Measurements from ENCODE around the gene TRPM3.

GRCh38 chr9:70574151-70574837, 547.1 kb downstream of the TRPM3 start:
- TF ChIP-seq CTCF (CRISPR knock-in tag; IDR thresholded peaks at IDR 0.05), result no peak
- no peak for TF ChIP-seq BRD4 (CRISPR knock-in tag; IDR thresholded peaks at IDR 0.05)
- no peak for TF ChIP-seq TCF7L2 (IDR thresholded peaks at IDR 0.05; ENCODE audit: low read depth, low read length)
- TF ChIP-seq NR3C1 (CRISPR knock-in tag; IDR thresholded peaks at IDR 0.05), result no peak

Measured in HepG2 (cell line).